Measurements from ENCODE around the gene INSIG2.

GRCh38 chr2:118044103-118044716, 44.1 kb upstream of the INSIG2 start:
- no peak for TF ChIP-seq CTCF (IDR thresholded peaks at IDR 0.05)
- TF ChIP-seq POLR2A (IDR thresholded peaks at IDR 0.05): no peak
